OCI-LY1 (cell line): Measurements from ENCODE around the gene RPUSD4.

ENCODE experiments used
- H2AFZ ChIP-seq: fragments of 200-600 bp; sonication (generic), shearing (Covaris generic); 2 replicates; pipeline ENCODE4 v1.6.0; 2014; ENCODE audit warnings: antibody characterized with exemption, mild to moderate bottlenecking, low read length
- H3F3A ChIP-seq: fragments of 200-600 bp; sonication (generic), shearing (Covaris generic); 2 replicates; pipeline ENCODE4 v1.6.0; 2014; ENCODE audit warnings: mild to moderate bottlenecking, antibody characterized with exemption, low read length, moderate library complexity; ENCODE audit not compliant: insufficient read depth
- H3K27ac ChIP-seq: fragments of 200-600 bp; sonication (generic); 2 replicates; pipeline ENCODE4 v1.5.1; 2014; ENCODE audit warnings: low read length, mixed run types, mild to moderate bottlenecking, low read depth; ENCODE audit not compliant: poor library complexity, severe bottlenecking
- H3K27me3 ChIP-seq: fragments of 200-600 bp; sonication (generic); 2 replicates; pipeline ENCODE4 v1.6.0; 2014; ENCODE audit warnings: antibody characterized with exemption, mild to moderate bottlenecking, low read length, moderate library complexity; ENCODE audit not compliant: insufficient read depth
- H3K36me3 ChIP-seq: fragments of 200-600 bp; sonication (generic); 2 replicates; pipeline ENCODE4 v1.6.1; 2014; ENCODE audit warnings: mild to moderate bottlenecking, antibody characterized with exemption, low read length, moderate library complexity, mixed read lengths; ENCODE audit not compliant: insufficient read depth
- H3K4me1 ChIP-seq: fragments of 200-600 bp; sonication (generic); 2 replicates; pipeline ENCODE4 v1.5.1; 2014; ENCODE audit warnings: mild to moderate bottlenecking, low read length, moderate library complexity; ENCODE audit not compliant: insufficient read depth, severe bottlenecking
- H3K4me2 ChIP-seq: fragments of 200-600 bp; sonication (generic), shearing (Covaris generic); 2 replicates; pipeline ENCODE4 v1.6.1; 2014; ENCODE audit warnings: low read length
- H3K4me3 ChIP-seq: fragments of 200-600 bp; sonication (generic); 2 replicates; pipeline ENCODE4 v1.5.1; 2014; ENCODE audit warnings: low read length, low read depth, mild to moderate bottlenecking, mixed read lengths; ENCODE audit not compliant: poor library complexity, severe bottlenecking
- H3K79me2 ChIP-seq: fragments of 200-600 bp; shearing (Covaris generic); 2 replicates; pipeline ENCODE4 v1.6.1; 2016; ENCODE audit warnings: mixed run types, low read length, mixed read lengths; ENCODE audit not compliant: insufficient read depth
- H3K9ac ChIP-seq: fragments of 200-600 bp; sonication (generic), shearing (Covaris generic); 2 replicates; pipeline ENCODE4 v1.6.1; 2014; ENCODE audit warnings: mild to moderate bottlenecking, low read length, mixed read lengths
- H3K9me2 ChIP-seq: fragments of 200-600 bp; sonication (generic), shearing (Covaris generic); 2 replicates; pipeline ENCODE4 v1.6.1; 2014; ENCODE audit warnings: low read depth, mild to moderate bottlenecking, low read length, mixed read lengths
- H3K9me3 ChIP-seq: fragments of 200-600 bp; shearing (Covaris generic); 2 replicates; pipeline ENCODE4 v1.6.1; 2014; ENCODE audit warnings: low read length, mixed read lengths
- H4K20me1 ChIP-seq: fragments of 200-600 bp; sonication (generic), shearing (Covaris generic); 2 replicates; pipeline ENCODE4 v1.6.0; 2016; ENCODE audit warnings: mild to moderate bottlenecking, low read length; ENCODE audit not compliant: insufficient read depth
- CTCF ChIP-seq: fragments of 200-600 bp; sonication (generic), shearing (Covaris generic); IDR thresholded peaks from 2 replicates; pipeline ENCODE4 v1.5.1; 2017; ENCODE audit warnings: mild to moderate bottlenecking, antibody characterized with exemption, low read length, moderate library complexity, mixed read lengths
- EZH2 ChIP-seq: fragments of 200-600 bp; sonication (generic), shearing (Covaris generic); IDR thresholded peaks from 2 replicates; pipeline ENCODE4 v1.8.0; 2017; ENCODE audit warnings: borderline replicate concordance, mixed run types, mild to moderate bottlenecking, antibody characterized with exemption, low read length, moderate library complexity, mixed read lengths

The RPUSD4 gene

GRCh38 chr11:126192361-126192760 is 19.1 kb downstream of the RPUSD4 start:
- Histone ChIP-seq H3K4me1 (peaks cover 18% of the 10 kb centered on the region), H3F3A (no peaks in the 10 kb centered on the region), H3K36me3 (peaks cover 42% of the 10 kb centered on the region), H3K79me2 (no peaks in the 10 kb centered on the region), H2AFZ (no peak overlapping the region), H4K20me1 (no peaks in the 10 kb centered on the region), H3K9me3 (no peaks in the 10 kb centered on the region), H3K9me2 (no peaks in the 10 kb centered on the region), H3K9ac (no peak overlapping the region), H3K27ac (no peak overlapping the region), H3K4me2 (no peak overlapping the region), H3K4me3 (no peak overlapping the region), H3K27me3 (no peaks in the 10 kb centered on the region)
- TF ChIP-seq CTCF (no peak), EZH2 (no peak)

- Histone ChIP-seq H3K4me1 (peaks cover 18% of the 10 kb centered on the region), H3K79me2 (no peaks in the 10 kb centered on the region), H3K27ac (no peak overlapping the region)
Observed at GRCh38 chr11:126191379-126192073, 19.9 kb downstream of the RPUSD4 start.

GRCh38 chr11:126190792-126191191 is 20.7 kb downstream of the RPUSD4 start:
- Histone ChIP-seq H3K4me1 (peaks cover 18% of the 10 kb centered on the region), H3F3A (no peaks in the 10 kb centered on the region), H3K27ac (no peak overlapping the region), H4K20me1 (no peaks in the 10 kb centered on the region), H3K79me2 (no peaks in the 10 kb centered on the region), H2AFZ (no peak overlapping the region), H3K9me3 (no peaks in the 10 kb centered on the region), H3K36me3 (peaks cover 29% of the 10 kb centered on the region), H3K27me3 (no peaks in the 10 kb centered on the region), H3K4me3 (no peak overlapping the region), H3K9me2 (no peaks in the 10 kb centered on the region), H3K4me2 (no peak overlapping the region), H3K9ac (no peak overlapping the region)
- TF ChIP-seq CTCF, result no peak
- no peak for TF ChIP-seq EZH2

More at GRCh38 chr11:126191379-126192073, 19.9 kb downstream of the RPUSD4 start:
- Histone ChIP-seq H3K4me2 (no peak overlapping the region), H4K20me1 (no peaks in the 10 kb centered on the region), H3K9ac (no peak overlapping the region), H3K27me3 (no peaks in the 10 kb centered on the region), H3K9me3 (no peaks in the 10 kb centered on the region), H2AFZ (no peak overlapping the region), H3F3A (no peaks in the 10 kb centered on the region), H3K4me3 (no peak overlapping the region), H3K9me2 (no peaks in the 10 kb centered on the region), H3K36me3 (peaks cover 34% of the 10 kb centered on the region)
- TF ChIP-seq EZH2 (no peak), CTCF (no peak)
